H1 (cell line): Measurements from ENCODE around the gene ACKR3. TPM values are rescaled to one million over a fixed set of nuclear protein-coding genes. Genes with fewer than 3 reads are reported as not detected.

ENCODE experiments used
- CTCF ChIA-PET: fragments of 300-600 bp; sonication (Branson Sonifier 250); formaldehyde crosslinking; loops from one replicate; lab custom pipeline; 2021; ENCODE audit not compliant: partially characterized antibody; lab: Charles Lee
- POLR2A ChIA-PET: fragments of 300-600 bp; sonication (Branson Sonifier 250); formaldehyde crosslinking; loops from one replicate; lab custom pipeline; 2021; ENCODE audit warnings: inconsistent platforms; ENCODE audit not compliant: partially characterized antibody; lab: Charles Lee
- DNase-seq, 2 experiments: peaks; one replicate each; pipeline versions ENCODE4 v3.0.0 to v3.0.0-alpha.2; 2010 to 2022; ENCODE audit warnings: low spot score in 2 of 2, low read depth in 1 of 2, mixed read lengths in 1 of 2
- FAIRE-seq: peaks from 2 replicates; lab custom pipeline; 2011; peaks lifted over from hg19 to GRCh38; lab: Jason Lieb, UNC
- H2AFZ ChIP-seq: 2 replicates; pipeline ENCODE4 v1.8.1; 2012; ENCODE audit warnings: low read length, inconsistent platforms
- H2AK5ac ChIP-seq: 2 replicates; pipeline ENCODE4 v1.6.1; 2013; ENCODE audit warnings: low read depth, low read length
- H2BK120ac ChIP-seq: replicated peaks from 2 replicates; pipeline ENCODE3; 2013; ENCODE audit warnings: low read depth, low read length, inconsistent platforms
- H2BK12ac ChIP-seq: 2 replicates; pipeline ENCODE4 v1.6.1; 2013; ENCODE audit warnings: low read depth, low read length
- H2BK15ac ChIP-seq: 2 replicates; pipeline ENCODE4 v1.6.1; 2013; ENCODE audit warnings: low read length
- H2BK20ac ChIP-seq: 2 replicates; pipeline ENCODE4 v1.6.1; 2013; ENCODE audit warnings: low read length
- H2BK5ac ChIP-seq: 2 replicates; pipeline ENCODE4 v1.6.1; 2013; ENCODE audit warnings: low read depth, low read length
- H3K14ac ChIP-seq: 2 replicates; pipeline ENCODE4 v1.6.1; 2013; ENCODE audit warnings: inconsistent platforms; ENCODE audit not compliant: insufficient read length
- H3K18ac ChIP-seq: 2 replicates; pipeline ENCODE4 v1.6.1; 2013; ENCODE audit warnings: low read length; ENCODE audit errors: extremely low read depth
- H3K23ac ChIP-seq: 2 replicates; pipeline ENCODE4 v1.6.1; 2013; ENCODE audit warnings: inconsistent platforms; ENCODE audit not compliant: insufficient read length
- H3K23me2 ChIP-seq: 2 replicates; pipeline ENCODE4 v1.6.1; 2013; ENCODE audit warnings: low read depth, low read length
- H3K27ac ChIP-seq: 2 replicates; pipeline ENCODE4 v1.6.1; 2011; ENCODE audit warnings: low read depth, low read length, inconsistent platforms
- H3K27me3 ChIP-seq, 4 experiments: replicated peaks in 1 of 4; 1 replicate in 1 of 4; 2 replicates in 3 of 4; pipeline versions ENCODE4 v1.6.1 to v1.8.1; 2011 to 2013; ENCODE audit warnings: low read length in 3 of 4, mild to moderate bottlenecking in 3 of 4, inconsistent platforms in 2 of 4, mixed read lengths in 2 of 4, moderate library complexity in 1 of 4; ENCODE audit not compliant: control insufficient read depth in 3 of 4, insufficient read depth in 3 of 4; ENCODE audit errors: extremely low read depth in 1 of 4
- H3K36me3 ChIP-seq, 4 experiments: 2 replicates each; pipeline versions ENCODE4 v1.6.1 to v1.8.1; 2011 to 2013; ENCODE audit warnings: mild to moderate bottlenecking in 4 of 4, low read length in 3 of 4, moderate library complexity in 2 of 4, control low read depth in 1 of 4, inconsistent platforms in 1 of 4; ENCODE audit not compliant: insufficient read depth in 4 of 4, control insufficient read depth in 2 of 4
- H3K4ac ChIP-seq: replicated peaks from 2 replicates; pipeline ENCODE3; 2013; ENCODE audit warnings: low read length, low read depth, mixed read lengths, inconsistent platforms; ENCODE audit not compliant: insufficient read length
- H3K4me1 ChIP-seq, 4 experiments: replicated peaks in 1 of 4; 1 replicate in 1 of 4; 2 replicates in 3 of 4; pipeline versions ENCODE4 v1.6.1 to v1.8.1; 2011 to 2013; ENCODE audit warnings: low read length in 3 of 4, inconsistent platforms in 2 of 4, mixed read lengths in 1 of 4; ENCODE audit not compliant: insufficient read depth in 4 of 4, control insufficient read depth in 3 of 4
- H3K4me2 ChIP-seq, 2 experiments: 2 replicates each; pipeline versions ENCODE4 v1.6.1 to v1.8.1; 2011 to 2013; ENCODE audit warnings: low read depth in 2 of 2, low read length in 2 of 2, control low read depth in 1 of 2, inconsistent platforms in 1 of 2, mild to moderate bottlenecking in 1 of 2; ENCODE audit not compliant: insufficient read depth in 1 of 2
- H3K4me3 ChIP-seq, 4 experiments: fragments of 200-600, 300-600 bp in 1 of 4; sonication (generic), shearing (Covaris generic), sonication (Bioruptor Twin) in 1 of 4; 2 replicates each; pipeline versions ENCODE4 v1.5.1 to v1.8.1; 2011 to 2016; ENCODE audit warnings: low read length in 4 of 4, low read depth in 3 of 4, control low read depth in 2 of 4, inconsistent platforms in 2 of 4, mild to moderate bottlenecking in 2 of 4, mixed read lengths in 1 of 4, moderate library complexity in 1 of 4; ENCODE audit not compliant: insufficient read depth in 2 of 4; ENCODE audit errors: extremely low read depth in 1 of 4
- H3K56ac ChIP-seq: replicated peaks from 2 replicates; pipeline ENCODE3; 2013; ENCODE audit warnings: low read depth, mild to moderate bottlenecking, mixed read lengths, low read length, inconsistent platforms; ENCODE audit not compliant: insufficient read length
- H3K79me1 ChIP-seq: 2 replicates; pipeline ENCODE4 v1.6.1; 2013; ENCODE audit warnings: low read depth, low read length, control low read depth
- H3K79me2 ChIP-seq, 2 experiments: 2 replicates each; pipeline versions ENCODE4 v1.6.1 to v1.8.1; 2012 to 2013; ENCODE audit warnings: low read length in 2 of 2, mild to moderate bottlenecking in 2 of 2, inconsistent platforms in 1 of 2; ENCODE audit not compliant: insufficient read depth in 2 of 2, control insufficient read depth in 1 of 2
- H3K9ac ChIP-seq, 4 experiments: replicated peaks in 1 of 4; 1 replicate in 1 of 4; 2 replicates in 3 of 4; pipeline versions ENCODE4 v1.6.1 to v1.8.1; 2011 to 2013; ENCODE audit warnings: low read depth in 3 of 4, low read length in 3 of 4, control low read depth in 2 of 4, mild to moderate bottlenecking in 2 of 4, moderate library complexity in 2 of 4, inconsistent platforms in 1 of 4; ENCODE audit errors: extremely low read depth in 1 of 4
- H3K9me3 ChIP-seq, 2 experiments: 2 replicates each; pipeline versions ENCODE4 v1.6.1 to v1.8.1; 2012 to 2013; ENCODE audit warnings: mild to moderate bottlenecking in 2 of 2, moderate library complexity in 2 of 2, control low read depth in 1 of 2, inconsistent platforms in 1 of 2, low read depth in 1 of 2, low read length in 1 of 2, mixed read lengths in 1 of 2; ENCODE audit not compliant: insufficient read depth in 2 of 2
- H4K20me1 ChIP-seq, 2 experiments: replicated peaks in 1 of 2; 2 replicates each; pipeline versions ENCODE3 to v1.8.1; 2011 to 2013; ENCODE audit warnings: inconsistent platforms in 2 of 2, low read length in 2 of 2, mild to moderate bottlenecking in 1 of 2; ENCODE audit not compliant: insufficient read depth in 2 of 2, control insufficient read depth in 1 of 2
- H4K5ac ChIP-seq: 2 replicates; pipeline ENCODE4 v1.6.1; 2013; ENCODE audit warnings: low read length, low read depth, mixed read lengths, inconsistent platforms; ENCODE audit not compliant: insufficient read length
- H4K8ac ChIP-seq: 2 replicates; pipeline ENCODE4 v1.8.0; 2013; ENCODE audit warnings: mild to moderate bottlenecking, moderate library complexity, low read length, inconsistent platforms; ENCODE audit not compliant: insufficient read depth; ENCODE audit errors: extremely low read depth
- H4K91ac ChIP-seq: replicated peaks from 2 replicates; pipeline ENCODE3; 2013; ENCODE audit warnings: low read length, mixed read lengths, inconsistent platforms; ENCODE audit not compliant: insufficient read length
- TBP ChIP-seq: IDR thresholded peaks from 2 replicates; pipeline ENCODE4 v1.6.1; 2011; ENCODE audit warnings: low read depth, low read length, improper control_type of control experiment
- WGBS, 2 experiments: shearing (Covaris generic) in 1 of 2; methylation state at CpG; one replicate each; pipeline versions ENCODE4 v1.1.6 to v1.1.7; 2013 to 2015; ENCODE audit warnings: low lambda C conversion rate in 2 of 2, mixed read lengths in 2 of 2, inconsistent platforms in 1 of 2, low coverage in 1 of 2, missing lambda C conversion rate in 1 of 2; ENCODE audit not compliant: insufficient replicate concordance in 2 of 2, insufficient coverage in 1 of 2, insufficient read length in 1 of 2; ENCODE audit errors: extremely low coverage in 1 of 2, missing lambda C conversion rate in 1 of 2; 5-methylcytosine and 5-hydroxymethylcytosine counted together
- polyA plus RNA-seq, 7 experiments: library from polyadenylated mRNA; depleted of rRNA in 3 of 7; stranded (reverse) in 5 of 7; unstranded in 2 of 7; fragments of >200 nt in 5 of 7; fragments of 200-250 nt in 2 of 7; gene quantifications; 1 replicate in 5 of 7; 2 replicates in 1 of 7; 4 replicates in 1 of 7; pipeline versions ENCODE4 v1.2.1 to v1.2.3, GENCODE V29; 2011 to 2013; ENCODE audit warnings: missing spikeins in 2 of 7, mixed read lengths in 2 of 7
- total RNA-seq: library from RNA; stranded (reverse); fragmentation: NEBNext Ultra II Directional; extraction: Animal tissue kit (Norgen Biotek cat#: 25700); gene quantifications from 2 replicates; pipeline ENCODE4 v1.2.1, GENCODE V29; 2021
- TF ChIP-seq, protein P1 (sequence below): IDR thresholded peaks from 2 replicates; pipeline ENCODE4 v1.6.1; 2011; ENCODE audit warnings: low read depth, mild to moderate bottlenecking, low read length; ENCODE audit not compliant: insufficient read depth

Gene ACKR3
- total and polyA plus RNA-seq, 2 of the 8 experiments (the other 6 are each of a cell fraction or from before 2014, with no cell fraction given): 1.4 to 24.4 TPM

DNA sequence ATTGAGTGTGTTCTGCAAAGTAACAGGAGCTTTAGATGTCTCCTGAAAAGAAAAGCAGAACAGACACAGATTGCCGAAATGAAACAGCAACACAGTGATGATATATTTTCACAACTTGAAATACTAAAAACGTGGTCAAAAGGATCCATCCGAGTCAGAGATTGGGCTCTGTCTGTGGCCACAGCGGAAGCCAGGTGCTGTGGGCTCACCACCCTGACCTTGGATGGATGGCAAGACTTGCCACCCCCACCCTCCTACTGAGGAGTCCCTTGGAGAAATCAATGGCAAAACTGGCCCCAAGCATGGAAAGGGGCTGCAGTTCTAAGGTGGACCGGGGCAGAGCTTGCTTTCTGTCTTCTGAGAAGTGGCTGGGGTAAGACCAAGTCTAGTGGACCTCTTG lies 31.4 kb upstream of the ACKR3 start:
- Histone ChIP-seq H2BK15ac (no peak overlapping the region), H2AFZ (no peak overlapping the region), H3K79me2 (no peaks in the 10 kb centered on the region), H3K4me1 (no peaks in the 10 kb centered on the region; a peak in 1 of 7 replicates), H2BK12ac (no peak overlapping the region), H3K56ac (no peak overlapping the region), H4K20me1 (no peaks in the 10 kb centered on the region), H3K79me1 (no peaks in the 10 kb centered on the region), H3K9ac (no peak overlapping the region), H3K18ac (no peak overlapping the region), H2BK5ac (no peak overlapping the region), H3K4me2 (no peak overlapping the region), H4K5ac (no peak overlapping the region), H3K27me3 (no peaks in the 10 kb centered on the region), H3K23me2 (no peaks in the 10 kb centered on the region), H3K14ac (no peak overlapping the region), H3K27ac (no peak overlapping the region), H4K91ac (no peak overlapping the region), H3K4me3 (no peak overlapping the region), H2BK20ac (no peak overlapping the region), H4K8ac (no peak overlapping the region), H3K23ac (no peak overlapping the region), H2AK5ac (no peak overlapping the region), H3K9me3 (no peaks in the 10 kb centered on the region), H3K36me3 (no peaks in the 10 kb centered on the region), H2BK120ac (no peak overlapping the region), H3K4ac (no peak overlapping the region)
- CTCF ChIA-PET: interaction anchor here (0.9 to 1.0 kb wide), 2 partner anchors 13 to 26 kb away, joined by 4 read pairs; no protein-coding TSS in a partner anchor
- TF ChIP-seq, protein P1, sequence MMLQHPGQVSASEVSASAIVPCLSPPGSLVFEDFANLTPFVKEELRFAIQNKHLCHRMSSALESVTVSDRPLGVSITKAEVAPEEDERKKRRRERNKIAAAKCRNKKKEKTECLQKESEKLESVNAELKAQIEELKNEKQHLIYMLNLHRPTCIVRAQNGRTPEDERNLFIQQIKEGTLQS: no peak
- TF ChIP-seq TBP: no peak
- FAIRE-seq: no peak
- DNase-seq: no peak
- POLR2A ChIA-PET: interaction anchor here (1.5 kb wide), 1 partner anchor 10 kb away, joined by 3 read pairs; no protein-coding TSS in a partner anchor
- WGBS, 2 experiments: 86% methylated on average over 5 of the region's 5 CpGs; no CpG with 5 or more reads in 1 of the 2 experiments
